A549 treated with AZD2906 at 1 μM for 4 hours (cell line): ENCODE results near the gene DHX16. TPM values are rescaled to one million over a fixed set of nuclear protein-coding genes. Genes with fewer than 3 reads are reported as not detected.

Experiments used
- total RNA-seq: library from RNA; stranded (reverse); fragments of 200-300 nt; extraction: Qiagen RNA extraction; gene quantifications from 5 replicates; pipeline ENCODE4 v1.2.3, GENCODE V29; 2022

Gene DHX16
- 25.9 to 28.6 TPM (median 27.0 TPM) in 5 replicates for total RNA-seq

DNA sequence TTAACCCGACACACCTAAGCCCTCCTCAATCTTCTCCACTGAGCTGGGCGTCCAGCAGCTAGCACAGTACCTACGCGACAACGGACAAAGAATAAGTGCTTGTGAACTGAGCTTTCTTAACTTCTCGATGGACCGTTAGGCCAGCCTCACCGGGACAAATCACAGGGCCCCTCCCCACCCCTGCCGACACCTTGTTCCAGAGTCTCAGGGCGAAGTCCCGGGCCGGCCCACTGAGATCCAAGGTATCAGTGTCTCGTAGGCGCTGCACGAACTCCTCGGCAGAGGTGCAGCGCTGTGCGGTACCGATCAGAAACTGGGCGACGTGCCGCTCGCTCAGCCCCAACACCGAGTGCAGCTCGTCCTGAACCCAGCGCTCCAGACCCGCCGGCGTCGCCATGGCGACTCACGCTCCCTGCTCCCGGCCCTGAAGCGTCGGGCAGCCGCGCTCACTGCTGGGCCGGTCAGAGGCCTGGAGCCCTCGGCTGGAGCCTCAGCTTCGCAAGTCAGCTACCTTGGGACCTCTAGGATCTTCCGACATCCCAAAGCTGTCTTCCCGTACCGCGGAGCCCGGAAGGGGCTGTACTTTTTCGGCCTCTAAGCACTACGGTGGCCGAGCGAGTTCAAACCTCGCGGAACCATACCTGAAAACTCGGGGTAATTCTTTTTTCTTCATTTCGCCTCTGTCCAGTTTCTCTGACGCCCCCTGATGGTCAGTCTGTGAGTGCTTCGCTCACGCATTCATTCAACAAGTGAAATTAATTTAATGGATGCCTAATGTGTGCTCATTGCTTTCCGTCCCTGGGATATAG is at the start of gene DHX16:
Gene DHX16, minus strand, starts transcription at position 562 of the 809 bp plus-strand sequence. Its CDS starts 165 bp downstream, at position 397.

DNA sequence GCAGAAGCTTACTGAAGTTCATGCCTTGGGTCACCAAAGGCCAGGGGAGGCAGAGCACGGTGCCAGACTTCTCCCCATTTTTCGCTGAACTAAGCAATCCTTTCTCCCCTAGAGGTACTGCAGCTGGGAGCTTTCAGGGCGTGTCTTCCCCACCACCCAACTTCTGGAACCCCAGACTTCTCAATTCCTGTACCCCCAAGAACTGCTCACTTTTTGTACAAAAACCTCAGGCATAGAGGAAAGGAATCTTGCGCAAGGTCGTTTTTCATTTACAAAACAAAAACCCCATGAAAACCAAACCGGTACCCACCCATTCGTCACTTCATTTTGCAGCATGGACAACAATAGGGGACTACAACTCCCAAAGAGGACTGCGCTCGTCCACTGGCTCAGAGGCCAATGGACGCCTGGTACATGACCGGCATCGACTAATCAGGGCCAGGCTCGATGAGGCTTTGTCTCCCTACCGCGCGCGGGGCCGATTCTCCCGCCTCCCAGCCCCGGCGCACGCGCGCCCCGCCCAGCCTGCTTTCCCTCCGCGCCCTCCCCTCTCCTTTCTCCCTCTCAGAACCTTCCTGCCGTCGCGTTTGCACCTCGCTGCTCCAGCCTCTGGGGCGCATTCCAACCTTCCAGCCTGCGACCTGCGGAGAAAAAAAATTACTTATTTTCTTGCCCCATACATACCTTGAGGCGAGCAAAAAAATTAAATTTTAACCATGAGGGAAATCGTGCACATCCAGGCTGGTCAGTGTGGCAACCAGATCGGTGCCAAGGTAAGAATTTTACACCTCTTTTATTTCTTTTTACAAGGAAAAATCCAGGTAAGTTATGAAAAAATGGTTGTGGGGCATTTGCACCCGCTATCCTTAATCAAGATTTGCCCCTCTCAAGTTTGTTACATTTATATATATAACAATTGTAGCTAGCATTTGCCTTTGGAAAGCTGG is 47.3 kb upstream of the DHX16 start, which contains the start of gene TUBB:
Gene TUBB, plus strand, starts transcription at position 562 of the 947 bp plus-strand sequence. Its CDS starts 155 bp downstream, at position 717.

DNA sequence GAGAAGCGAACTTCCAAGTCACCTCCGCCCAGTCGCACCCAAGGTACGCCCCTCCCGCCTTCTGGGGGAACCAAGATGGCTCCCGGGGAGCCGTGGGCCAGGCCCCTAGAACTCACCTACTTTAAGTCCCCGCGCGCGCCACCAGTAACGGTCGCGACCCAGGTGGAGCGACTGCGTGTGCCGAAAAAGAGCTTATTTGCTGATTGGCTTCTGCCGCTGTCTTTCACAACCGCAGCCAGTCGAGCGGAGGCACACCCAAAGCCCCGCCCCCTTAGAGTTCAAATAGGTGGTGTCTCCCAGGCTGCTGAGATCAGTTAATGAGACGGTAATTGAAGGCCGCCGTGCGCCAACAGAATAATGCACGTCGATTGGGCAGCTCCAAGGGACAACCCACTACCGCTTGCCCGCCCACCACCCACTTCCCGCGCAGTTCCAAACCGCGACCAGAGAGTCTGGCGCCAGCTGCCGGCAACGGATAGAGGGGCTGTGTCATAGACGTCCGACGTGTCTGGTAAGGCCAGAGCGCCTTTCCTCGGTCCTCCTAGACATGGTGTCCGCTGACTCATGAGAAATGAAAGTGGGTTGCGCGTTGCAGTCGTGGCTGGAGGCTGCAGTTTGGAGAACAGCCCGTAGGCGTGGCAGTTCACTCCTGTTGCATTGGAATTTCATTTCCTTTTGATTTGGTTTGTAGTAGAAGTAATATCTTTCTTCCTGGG is 44.5 kb upstream of the DHX16 start, which contains the start of gene MDC1:
Gene MDC1, minus strand, starts transcription at position 153 of the 716 bp plus-strand sequence. CDS start 2,106 bp downstream, outside the sequence.

DNA sequence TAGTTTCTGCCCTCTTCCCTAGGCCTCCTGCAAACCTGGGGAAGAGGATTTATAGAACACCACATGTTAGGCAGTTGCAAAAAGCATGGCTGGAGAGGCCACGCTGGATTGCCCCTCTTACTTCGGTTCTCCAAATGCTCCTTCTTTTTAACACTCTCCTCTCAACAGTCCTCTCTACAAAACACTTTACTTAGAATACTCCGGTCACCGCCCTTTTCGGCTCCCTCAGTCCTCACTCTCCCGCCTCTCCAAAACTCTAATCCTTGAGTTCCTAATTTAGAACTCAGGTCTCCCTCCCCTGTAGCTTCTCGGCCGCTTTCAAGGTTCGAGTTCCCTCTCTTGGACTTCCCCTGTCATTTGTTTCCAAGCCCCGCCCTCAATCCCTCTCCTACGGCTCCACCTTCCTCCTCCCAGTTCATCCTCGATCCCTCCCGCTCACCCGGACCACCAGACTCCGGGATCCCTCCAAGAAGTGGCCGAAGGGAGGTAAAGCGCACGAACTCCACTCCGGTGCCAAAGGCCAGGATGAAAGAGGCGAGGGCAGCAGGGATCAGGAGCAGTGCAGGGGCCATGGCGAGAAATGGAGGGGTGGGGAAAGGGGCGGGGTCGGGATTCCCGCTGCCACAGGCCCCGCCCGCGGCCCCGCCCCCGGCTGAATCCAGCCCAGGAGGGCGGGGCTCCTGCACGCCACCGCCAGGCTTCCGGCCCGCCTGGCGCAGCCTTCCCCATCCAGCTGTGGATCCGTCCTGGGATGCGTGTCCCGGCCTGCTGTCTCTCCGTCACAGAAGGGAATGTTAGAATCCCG is 17.8 kb upstream of the DHX16 start, which contains the start of gene NRM:
Gene NRM, minus strand, starts transcription at position 582 of the 805 bp plus-strand sequence. Its CDS starts 10 bp downstream, at position 572.

DNA sequence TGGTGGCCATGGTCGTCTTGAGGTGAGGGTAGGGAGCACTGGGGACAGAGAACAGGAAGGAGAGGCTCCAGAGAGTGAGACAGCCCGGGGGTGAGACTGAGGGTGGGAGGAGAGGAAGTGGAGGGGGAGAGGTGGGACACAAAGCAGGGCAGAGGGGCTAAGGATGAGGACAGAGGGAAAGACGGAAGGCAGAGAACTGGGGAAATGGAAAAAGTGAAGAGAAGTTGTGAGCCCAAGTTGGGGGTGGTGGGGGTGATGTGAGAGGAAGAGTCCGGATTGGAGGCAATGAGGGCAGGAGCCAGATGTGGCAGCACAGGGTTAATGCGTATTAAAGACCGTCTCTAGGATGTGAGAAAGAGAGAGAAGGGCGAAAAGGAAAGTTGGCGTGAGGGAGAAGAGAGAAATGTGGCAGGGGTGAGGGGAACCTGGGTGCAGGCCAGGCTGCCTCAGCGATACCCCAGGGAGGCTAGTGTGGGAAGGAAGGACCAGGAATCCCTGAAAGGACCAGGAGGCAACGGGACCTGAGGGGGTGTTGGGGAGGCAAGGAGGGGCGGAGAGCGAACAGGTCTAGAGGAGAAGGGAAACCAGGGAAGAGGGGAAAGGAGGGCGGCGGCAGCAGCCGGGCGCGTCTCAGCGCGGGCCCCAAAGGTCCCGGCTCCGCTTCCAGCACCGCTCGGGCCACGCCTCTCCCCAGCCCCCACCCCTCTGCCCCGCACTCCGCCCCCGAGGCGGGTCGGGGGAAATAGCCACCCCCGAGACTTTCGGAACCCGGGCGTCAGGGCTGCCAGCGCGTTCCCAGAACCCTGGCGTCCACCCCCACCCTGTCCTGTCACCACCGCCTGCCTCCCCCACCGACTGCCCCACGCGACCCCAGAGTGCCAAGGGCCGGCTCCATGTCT is 13.5 kb upstream of the DHX16 start, which contains the start of gene PPP1R18:
Gene PPP1R18, minus strand, starts transcription at position 637 of the 899 bp plus-strand sequence. Its CDS starts 627 bp downstream, at position 10.

DNA sequence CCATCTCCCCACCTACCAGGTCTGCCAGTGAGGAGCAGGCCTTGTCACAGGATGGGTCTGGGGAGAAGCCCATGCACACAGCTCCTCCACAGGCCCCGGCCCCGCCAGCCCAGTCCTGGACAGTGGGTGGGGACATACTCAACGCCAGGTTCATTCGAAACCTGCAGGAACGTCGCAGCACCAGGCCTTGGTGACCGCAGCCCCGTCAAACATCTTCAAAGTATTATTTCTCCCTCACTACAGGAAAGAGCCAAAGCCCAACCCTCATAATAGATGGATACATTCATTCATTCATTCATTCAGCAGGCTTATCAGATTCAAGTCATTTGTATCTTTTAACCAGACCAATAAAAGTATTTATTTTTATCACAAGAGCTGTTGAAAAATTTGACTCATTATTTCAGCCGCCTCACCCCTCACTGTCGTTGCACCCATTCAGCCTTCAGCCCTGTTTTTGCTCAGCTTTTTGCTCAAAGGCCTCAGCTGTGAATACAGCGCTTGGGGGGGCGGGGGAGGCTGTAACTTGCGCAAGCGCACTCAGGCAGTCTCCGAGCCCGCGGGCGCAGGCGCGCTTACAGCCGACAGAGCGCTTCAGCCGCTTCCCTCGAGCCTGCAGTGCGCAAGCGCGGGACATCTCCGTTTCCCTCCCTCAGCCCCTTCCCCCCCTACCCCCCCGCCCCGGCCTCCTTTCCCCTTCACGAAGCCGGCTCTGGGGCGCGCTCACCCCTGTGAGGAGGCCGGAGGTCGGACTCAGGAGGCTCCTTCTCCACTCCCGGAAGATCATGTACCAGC is 26.2 kb downstream of the DHX16 start, which contains the start of gene C6orf136:
Gene C6orf136, plus strand, starts transcription at position 684 of the 792 bp plus-strand sequence. Its CDS starts 99 bp downstream, at position 783.

DNA sequence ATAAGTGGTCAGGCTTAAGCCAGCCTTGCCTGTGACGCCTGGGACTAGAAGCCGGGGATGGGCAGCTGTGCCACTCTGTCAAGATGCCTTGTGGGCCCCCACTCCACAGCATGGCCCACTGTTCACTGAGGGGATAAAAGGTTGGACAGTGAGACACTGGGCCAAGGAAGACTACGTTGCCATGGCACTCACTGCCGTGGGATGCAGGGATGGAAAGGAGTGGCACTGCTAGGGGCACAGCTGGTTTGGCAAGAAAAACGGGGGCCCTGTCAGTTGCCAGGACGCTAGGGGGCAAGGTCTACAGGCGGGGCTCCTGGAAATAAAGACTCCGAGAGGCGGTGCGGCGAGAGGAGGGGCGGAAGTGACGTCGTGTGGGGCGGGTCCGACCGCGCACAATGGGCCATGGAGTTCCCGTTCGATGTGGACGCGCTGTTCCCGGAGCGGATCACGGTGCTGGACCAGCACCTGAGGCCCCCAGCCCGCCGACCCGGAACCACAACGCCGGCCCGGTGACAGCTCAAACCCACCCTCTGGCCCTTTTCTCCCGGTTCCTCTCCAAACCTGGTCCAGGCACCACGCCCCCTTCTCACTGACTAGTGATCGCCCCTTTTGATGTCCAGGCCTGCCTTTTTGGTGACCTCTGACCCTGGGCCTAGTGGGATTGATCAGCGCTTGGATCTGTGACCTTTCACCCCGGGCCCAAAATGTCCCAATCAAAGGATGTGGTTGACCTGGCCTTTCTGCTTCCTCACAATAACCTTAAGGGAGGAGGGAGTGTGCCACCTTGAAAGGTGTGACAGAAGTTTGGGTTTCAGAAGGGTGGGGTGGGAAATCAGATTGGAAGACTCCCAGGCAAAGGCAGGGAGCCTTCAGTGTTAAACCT is 46.1 kb downstream of the DHX16 start, which contains the start of gene ATAT1:
Gene ATAT1, plus strand, starts transcription at position 391 of the 883 bp plus-strand sequence.

DNA sequence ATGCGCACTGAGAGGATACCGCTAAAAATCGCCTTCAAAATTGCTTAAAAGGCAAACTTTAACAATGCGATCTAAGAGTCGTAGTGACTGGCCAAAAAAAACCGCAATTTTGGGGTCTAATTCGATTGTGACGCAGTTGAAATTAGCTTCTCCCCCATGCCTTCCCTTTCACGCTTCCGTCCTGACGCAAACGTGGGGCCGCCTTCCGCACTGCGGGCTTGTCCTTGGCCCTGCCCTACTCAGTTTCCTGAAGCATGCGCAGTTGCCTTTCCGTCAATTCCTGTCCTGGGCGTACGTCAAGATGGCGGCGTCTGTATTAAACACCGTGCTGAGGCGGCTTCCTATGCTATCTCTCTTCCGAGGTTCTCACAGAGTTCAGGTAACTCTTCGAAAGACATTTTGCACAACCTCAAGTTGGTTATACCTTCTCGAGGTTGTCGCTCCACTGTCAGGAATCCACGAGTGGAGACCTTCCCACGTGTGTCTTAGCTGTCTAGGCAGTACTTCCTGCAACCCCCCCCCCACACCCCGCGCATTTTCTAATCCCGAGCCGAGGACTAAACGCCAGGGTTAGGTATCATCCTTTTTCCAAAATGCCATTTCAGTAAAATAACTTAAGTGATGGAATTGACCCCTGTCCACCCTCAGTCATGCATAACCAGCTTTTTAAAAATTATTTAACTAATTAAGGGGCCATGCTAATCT is 55.1 kb downstream of the DHX16 start, which contains the start of gene MRPS18B:
Gene MRPS18B, plus strand, starts transcription at position 276 of the 705 bp plus-strand sequence. Its CDS starts 26 bp downstream, at position 302.

DNA sequence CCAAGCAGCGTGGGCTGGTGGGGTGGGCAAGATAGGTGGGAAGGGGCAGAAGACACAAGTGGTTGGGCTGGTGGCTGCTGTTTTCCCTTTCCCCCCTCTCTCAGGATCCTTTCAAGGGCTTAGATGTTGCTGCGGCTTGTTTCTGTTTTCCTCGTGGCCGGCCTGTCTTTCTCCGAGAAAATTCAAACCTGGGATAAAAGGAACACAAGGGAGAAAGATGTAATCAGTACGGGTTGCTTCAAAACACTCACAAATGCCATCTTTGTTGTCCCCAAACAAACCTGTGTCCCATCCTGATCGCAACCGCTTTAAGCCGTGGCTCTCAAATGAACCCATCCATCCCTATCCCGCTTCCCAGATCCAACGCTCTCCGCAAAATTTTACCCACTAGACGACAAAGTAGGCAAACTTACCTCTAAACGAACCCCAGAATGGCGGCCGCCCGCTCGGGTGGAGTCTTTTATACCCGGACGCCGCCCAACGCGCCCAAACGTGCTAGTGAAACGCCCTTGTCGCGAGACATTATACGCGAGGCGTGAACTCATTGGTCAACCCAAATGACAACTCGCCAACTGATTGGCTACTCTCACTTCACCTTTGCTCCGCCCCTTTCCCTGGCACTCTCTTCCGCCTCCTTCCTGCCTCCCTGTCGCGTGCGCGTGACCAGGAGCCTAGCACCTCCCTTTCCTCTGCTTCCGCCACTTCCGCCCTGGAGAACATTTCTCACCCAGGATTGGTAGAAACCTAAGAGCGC is 55.8 kb downstream of the DHX16 start, which contains the start of gene PPP1R10:
Gene PPP1R10, minus strand, starts transcription at position 433 of the 754 bp plus-strand sequence. CDS start 7,299 bp downstream, outside the sequence.

Other genes starting within 250 kb of the DHX16 start
- gene HLA-E, start 183.5 kb downstream of the DHX16 start, total RNA-seq = 58.6 to 63.1 TPM (median 60.4 TPM) in 5 replicates
- gene GNL1, start 116.5 kb downstream of the DHX16 start, total RNA-seq = 26.8 to 32.9 TPM (median 30.8 TPM) in 5 replicates
- 15.2 to 17.3 TPM (median 16.5 TPM) in 5 replicates for gene PRR3, start 115.7 kb downstream of the DHX16 start, total RNA-seq
- gene ABCF1, start 101.6 kb downstream of the DHX16 start, total RNA-seq = 45.1 to 57.4 TPM (median 48.6 TPM) in 5 replicates
- 27.6 to 43.6 TPM (median 31.5 TPM) in 5 replicates for gene PPP1R10, start 55.8 kb downstream of the DHX16 start, total RNA-seq
- 70.3 to 114 TPM (median 72.6 TPM) in 5 replicates for gene MRPS18B, start 55.2 kb downstream of the DHX16 start, total RNA-seq
- gene ATAT1, start 46.1 kb downstream of the DHX16 start, total RNA-seq = 4.9 to 6.4 TPM (median 5.8 TPM) in 5 replicates
- 10.9 to 13.6 TPM (median 13.2 TPM) in 5 replicates for gene C6orf136, start 25.9 kb downstream of the DHX16 start, total RNA-seq
- gene PPP1R18, start 13.6 kb upstream of the DHX16 start, total RNA-seq = 38.8 to 45.2 TPM (median 41.3 TPM) in 5 replicates
- gene NRM, start 18.0 kb upstream of the DHX16 start, total RNA-seq = 21.7 to 28.7 TPM (median 27.9 TPM) in 5 replicates
- 15.5 to 19.2 TPM (median 15.8 TPM) in 5 replicates for gene MDC1, start 44.3 kb upstream of the DHX16 start, total RNA-seq
- 793 to 945 TPM (median 901 TPM) in 5 replicates for gene TUBB, start 47.3 kb upstream of the DHX16 start, total RNA-seq
- 83.5 to 93.1 TPM (median 90.0 TPM) in 5 replicates for gene FLOT1, start 69.7 kb upstream of the DHX16 start, total RNA-seq
- 40.1 to 61.9 TPM (median 59.7 TPM) in 5 replicates for gene IER3, start 71.5 kb upstream of the DHX16 start, total RNA-seq
- 56.9 to 64.4 TPM (median 63.5 TPM) in 5 replicates for gene DDR1, start 211.5 kb upstream of the DHX16 start, total RNA-seq
- gene GTF2H4, start 235.2 kb upstream of the DHX16 start, total RNA-seq = 16.1 to 21.6 TPM (median 19.1 TPM) in 5 replicates
- gene VARS2, start 241.2 kb upstream of the DHX16 start, total RNA-seq = 14.1 to 15.9 TPM (median 15.6 TPM) in 5 replicates